GM21515 (cell line): ENCODE data around the gene TNFRSF17.
"Not testable (repeated sequence)": the region's sequence is repeated elsewhere in the genome, so short reads cannot be mapped to it uniquely, and the experiment has no call there.

Source experiments
- ATAC-seq: cut with Tn5 transposase; IDR thresholded peaks from one replicate; pipeline ENCODE4 v1.9.1; 2021; ENCODE audit not compliant: unreplicated experiment

The TNFRSF17 gene

DNA sequence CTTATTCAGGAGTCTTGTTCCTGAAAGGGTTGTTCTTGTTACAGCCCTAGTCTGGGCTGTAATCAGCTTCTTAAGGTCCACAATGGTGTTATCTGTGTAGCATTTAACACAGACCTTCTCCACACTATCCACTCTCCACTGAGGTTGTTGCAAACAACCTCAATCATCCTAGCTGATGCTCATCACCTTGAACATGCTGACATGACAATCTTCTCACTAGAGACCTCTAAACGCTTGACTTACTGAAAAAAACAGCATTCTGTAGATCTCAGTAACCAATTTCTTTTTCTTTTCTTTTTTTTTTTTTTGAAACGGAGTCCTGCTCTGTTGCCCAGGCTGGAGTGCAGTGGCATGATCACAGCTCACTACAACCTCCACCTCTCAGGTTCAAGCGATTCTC, 3.6 kb downstream of the TNFRSF17 start:
- ATAC-seq = no peak

DNA sequence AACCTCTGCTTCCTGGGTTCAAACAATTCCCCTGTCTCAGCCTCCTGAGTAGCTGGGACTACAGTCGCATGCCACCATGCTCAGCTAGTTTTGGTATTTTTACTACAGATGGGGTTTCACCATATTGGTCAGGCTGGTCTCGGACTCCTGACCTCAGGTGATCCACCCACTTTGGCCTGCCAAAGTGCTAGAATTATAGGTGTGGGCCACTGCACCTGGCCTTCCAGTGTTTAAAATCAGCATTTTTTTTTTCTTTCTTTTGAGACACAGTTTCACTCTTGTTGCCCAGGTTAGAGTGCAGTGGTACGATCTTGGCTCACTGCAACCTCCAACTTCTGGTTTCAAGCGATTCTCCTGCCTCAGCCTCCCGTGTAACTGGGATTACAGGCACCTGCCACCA, 5.3 kb downstream of the TNFRSF17 start:
- ATAC-seq = not testable (repeated sequence)

DNA sequence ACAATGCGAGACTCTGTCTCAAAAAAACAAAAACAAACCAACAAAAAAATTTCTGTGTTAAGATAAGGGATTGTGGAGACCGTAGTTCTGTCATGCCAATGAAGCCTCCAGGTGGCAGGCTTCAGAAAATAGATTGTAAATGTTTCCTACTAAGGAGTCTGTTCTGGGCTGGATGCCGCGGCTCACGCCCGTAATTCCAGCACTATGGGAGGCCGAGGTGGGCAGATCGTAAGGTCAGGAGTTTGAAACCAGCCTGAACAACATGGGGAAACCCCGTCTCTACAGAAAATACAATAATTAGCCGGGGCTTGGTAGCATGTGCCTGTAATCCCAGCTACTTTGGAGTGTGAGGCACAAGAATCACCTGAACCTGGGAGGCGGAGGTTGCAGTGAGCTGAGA, 7.1 kb downstream of the TNFRSF17 start:
- no peak for ATAC-seq

DNA sequence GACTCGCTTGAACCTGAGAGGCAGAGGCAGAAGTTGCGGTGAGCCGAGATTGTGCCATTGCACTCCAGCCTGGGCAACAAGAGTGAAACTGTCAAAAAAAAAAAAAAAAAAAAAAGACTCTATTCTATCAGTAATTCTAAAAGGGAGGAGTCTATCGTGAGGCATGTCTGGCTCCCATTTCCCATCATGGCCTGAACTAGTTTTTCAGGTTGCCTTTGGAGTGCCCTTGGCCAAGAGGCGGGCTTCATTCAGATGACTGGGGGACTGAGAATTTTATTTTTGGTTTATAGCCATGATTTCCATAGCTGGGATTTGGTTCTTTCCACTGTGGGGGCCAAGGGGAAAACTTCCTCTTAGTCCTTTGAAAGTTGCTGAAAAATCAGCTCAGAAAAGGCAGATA, 8.1 kb downstream of the TNFRSF17 start:
- no peak for ATAC-seq

DNA sequence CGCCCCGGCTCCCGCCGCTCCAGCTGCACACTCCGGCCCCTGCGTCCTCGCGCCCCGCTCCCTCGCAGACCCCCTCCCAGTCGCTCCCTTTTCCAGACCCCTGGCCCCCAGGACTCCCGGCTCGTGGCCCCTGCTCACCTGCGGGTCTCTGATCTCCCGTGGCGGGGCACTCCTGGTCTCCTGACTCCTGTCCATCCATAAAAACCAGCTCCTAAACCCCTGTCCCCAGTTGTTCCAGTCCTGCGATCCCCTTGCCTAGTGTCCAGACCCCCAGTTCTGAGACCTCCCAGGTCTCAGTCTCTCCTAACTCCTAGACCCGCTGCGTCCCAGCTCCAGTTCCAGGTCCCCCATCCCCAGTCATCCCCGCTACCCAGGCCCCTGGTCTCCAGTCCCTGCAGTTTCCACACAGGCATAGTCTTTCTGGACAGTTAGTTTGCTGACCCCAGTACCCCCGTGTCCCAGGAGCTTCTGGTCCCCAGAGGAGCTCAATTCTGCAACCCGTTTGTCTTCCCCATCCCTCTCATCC, 11.9 kb downstream of the TNFRSF17 start:
- peak; percentile 4 for ATAC-seq

DNA sequence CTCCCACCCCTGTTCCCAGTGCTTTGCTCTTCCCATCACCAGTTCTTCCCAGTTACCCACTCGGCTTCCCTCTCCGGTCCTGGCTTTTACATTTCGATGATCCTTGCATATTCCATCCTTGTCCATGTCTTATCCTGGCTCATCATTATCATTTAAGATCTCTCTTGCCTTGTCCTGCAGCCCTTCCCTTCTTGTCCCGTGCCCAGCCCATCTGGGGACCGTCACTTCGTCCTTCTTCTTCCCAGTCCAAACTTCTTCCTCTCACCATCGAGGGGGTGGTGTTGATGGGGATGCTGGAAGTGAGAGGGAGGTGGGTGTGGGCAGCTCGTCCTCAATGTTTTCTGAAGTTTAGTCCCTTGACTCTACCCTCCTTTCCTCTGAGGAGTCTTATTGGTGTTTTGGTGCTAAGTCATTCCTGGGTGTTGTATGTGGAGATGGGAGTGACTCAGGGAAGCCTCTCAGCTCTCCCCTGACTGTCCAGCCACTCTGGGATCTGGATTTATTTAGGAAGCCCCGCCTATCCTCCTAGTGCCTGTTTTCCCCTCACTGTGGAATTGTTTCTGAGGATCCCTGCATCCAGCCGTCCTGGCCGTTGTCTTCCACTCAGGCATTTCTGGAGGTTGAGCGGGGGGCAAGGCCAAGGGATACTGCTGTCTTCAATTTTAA, 12.5 kb downstream of the TNFRSF17 start:
- ATAC-seq = no peak

DNA sequence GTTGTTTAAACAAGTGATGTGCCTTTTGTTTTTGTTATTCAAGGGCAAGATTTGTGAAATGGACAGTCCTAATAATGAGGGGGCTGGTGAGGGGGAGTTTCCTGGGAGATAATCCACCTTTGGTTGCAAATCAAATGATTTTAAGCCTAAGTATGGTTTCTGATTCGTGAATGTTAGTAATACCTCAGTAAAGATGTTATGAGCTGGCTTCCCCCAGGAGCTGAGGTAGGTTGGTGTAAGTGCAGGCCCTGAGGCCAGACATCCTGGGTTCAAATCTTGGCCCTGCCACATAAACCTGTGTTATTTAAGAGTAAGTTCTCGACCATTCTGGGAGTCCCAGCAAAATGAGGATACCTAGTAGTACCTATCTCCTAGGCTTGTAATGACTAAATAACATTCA, 13.1 kb downstream of the TNFRSF17 start:
- ATAC-seq = no peak

DNA sequence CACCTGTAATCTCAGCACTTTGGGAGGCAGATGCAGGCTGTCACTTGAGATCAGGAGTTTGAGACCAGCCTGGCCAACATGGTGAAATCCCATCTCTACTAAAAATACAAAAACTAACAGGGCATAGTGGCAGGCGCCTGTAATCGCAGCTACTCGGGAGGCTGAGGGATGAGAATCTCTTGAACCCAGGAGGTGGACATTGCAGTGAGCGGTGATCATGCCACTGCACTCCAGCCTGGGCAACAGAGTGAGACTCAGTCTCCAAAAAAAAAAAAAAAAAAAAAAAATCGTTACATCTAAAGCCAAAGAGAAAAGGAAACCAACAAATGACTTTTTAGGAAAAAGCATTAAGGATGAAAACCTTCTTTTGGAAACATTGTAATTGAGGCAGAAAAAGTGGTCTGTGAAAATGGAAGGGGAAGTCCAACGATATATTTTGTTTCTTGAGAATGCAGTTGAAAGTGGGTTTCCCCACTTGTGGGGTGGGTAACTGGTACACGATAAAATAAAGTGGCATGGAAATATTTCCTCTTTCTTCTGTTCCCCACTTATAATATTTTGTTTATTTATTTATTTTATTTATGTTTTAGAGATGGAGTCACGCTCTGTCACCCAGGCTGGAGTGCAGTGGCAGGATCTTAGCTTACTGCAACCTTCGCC, 14.1 kb downstream of the TNFRSF17 start:
- ATAC-seq = no peak

DNA sequence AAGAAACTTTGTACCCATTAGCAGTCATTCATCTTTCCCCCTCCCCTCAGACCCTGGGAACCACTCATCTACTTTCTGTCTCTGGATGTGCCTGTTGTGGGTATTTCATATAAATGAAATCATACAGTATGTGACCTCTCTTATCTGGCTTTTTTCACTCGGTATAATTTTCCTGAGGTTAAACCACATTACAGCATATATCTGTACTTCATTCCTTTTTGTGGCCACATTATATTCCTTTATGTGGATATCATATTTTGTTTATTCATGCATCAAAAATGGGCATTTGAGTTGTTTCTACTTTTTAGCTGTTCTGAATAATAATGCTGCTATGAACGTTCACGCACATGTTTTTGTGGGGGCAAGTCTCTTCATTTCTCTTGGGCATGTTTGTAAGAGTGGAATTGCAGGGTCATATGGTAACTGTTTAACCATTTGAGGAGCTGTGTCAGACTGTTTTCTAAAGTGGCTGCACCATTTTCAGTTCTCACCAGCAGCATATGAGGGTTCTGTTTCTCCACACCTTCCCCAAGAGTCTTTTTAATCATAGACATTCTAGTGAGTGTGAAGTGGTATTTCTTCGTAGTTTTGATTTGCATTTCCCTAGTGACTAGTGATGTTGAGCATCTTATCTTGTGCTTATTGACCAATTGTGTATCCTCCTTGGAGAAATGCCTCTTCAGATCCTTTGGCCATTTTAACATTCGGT, 15.3 kb downstream of the TNFRSF17 start:
- peak; percentile 37 for ATAC-seq

DNA sequence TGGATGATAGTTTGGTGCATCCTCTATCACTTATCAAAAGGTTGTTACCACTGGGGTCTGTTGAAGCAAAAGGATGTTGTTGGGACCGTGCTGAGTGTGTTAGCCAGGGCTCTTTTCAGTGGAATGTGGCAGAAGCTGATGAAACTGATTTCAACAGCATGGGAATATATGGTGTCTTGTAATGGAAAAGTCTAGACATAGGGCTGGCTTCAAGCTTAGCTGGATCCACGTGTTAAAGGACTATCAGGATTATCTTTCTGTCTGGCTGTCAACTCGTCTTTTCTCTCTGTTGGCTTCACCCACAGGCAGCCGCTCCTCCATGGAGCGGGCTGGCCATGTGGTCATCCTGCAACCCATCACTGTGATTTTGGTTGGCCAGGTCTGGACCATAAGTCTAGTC, 20.2 kb downstream of the TNFRSF17 start:
- ATAC-seq = no peak

DNA sequence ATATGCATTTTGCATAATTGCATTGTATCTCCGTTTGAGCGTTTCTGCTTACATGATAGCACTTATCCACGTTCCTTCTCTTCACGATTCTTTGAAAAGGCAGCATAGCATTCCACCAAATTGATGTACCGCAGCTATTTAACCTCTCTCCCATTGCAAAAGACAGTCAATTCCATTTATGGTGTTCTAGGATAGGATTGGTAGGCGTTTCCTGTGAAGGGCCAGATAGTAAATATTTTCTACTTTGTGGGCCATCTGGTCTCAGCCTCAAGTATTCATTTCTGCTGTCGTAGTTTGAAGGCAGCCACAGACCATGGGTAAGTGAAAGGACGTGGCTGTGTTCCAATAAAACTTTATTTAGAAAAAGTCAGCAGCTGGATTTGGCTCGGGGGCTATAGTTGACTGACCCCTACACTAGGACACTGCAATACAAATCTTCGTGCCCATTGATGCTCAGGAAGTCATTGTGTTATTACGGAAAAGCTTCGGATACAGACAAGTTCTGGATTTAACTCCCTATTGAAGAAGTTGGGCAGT, 21.6 kb downstream of the TNFRSF17 start:
- no peak for ATAC-seq

DNA sequence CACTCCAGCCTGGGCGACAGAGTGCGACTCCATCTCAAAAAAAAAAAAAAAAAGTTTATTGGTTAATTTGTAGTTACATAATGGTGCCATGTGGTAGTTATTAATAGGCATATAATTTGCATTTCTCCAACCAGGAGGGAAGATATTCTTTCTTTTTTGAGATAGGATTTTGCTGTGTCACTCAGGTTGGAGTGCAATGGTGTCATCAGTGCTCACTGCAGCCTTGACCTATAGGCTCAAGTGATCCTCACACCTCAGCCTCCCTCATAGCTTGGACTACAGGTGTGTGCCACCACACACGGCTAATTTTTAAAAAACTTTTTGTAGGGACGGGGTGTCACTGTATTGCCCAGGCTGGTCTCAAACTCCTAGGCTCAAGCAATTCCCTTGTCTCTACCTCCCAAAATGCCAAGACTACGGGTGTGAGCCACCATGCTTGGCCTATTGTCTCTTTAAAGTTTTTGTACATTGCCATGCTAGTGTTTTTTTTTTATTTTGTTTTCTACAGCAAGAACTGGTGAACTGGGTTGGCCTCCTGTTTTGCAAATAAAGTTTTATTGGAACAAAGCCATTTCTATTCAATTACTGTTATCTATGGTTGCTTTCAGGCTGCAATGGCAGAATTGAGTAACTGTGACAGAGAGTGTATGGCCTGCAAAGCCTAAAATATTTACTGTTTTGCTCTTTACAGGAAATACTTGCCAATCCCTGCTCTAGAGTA, 23.4 kb downstream of the TNFRSF17 start:
- no peak for ATAC-seq

DNA sequence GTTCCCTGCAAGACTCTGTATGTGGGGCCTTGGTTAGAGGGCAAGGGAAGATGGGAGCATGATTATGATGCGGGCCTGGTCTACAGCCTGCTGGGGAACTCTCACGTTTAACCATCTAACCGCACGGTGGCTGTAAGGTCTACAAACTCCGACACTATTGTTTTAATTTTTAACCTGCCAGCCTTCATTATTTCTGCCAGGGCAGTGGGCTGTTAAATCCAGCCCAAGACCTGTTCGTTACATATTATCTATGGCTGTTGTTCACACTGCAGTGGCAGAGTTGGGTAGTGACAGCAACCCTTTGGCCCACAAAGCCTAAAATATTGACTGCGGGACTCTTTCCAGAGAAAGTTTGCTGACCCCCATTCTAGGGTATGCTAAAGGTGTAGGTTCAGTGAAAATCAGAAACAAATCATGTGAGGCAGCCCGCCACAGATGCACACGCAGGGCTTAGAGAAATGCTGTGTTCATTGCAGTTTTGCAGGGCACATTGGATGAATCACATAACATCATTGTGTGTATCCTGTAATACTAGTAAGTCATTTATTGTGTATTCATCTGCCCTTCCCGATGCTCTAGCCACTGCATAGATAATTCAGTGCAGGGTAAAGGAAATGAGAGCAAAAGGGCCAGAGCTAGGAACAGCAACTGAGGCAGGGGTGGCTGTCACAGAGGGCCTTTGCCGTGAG, 25.8 kb downstream of the TNFRSF17 start:
- ATAC-seq = no peak

DNA sequence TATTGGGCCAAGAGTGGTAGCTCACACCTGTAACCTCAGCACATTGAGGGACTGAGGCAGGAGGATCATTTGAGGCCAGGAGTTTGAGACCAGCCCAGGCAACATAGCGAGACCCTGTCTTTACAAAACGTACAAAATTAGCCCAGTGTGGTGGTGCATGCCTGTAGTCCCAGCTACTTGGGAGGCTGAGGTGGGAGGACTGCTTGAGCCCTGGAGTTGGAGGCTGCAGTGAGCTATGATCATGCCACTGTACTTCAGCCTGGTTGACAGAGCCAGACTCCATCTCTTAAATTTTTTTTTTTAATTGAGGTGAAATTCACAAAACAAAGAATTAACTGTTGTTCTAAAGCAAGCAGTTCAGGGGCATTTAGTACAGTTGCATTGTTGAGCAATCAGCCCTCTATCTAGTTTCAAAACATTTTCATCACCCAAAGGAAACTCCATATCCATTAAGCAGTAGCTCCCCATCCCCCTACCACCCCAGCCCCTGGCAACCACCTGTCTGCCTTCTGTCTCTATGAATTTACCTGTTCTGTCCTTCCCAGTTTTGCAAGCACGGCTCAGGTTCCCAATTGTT, 27.1 kb downstream of the TNFRSF17 start:
- no peak for ATAC-seq

DNA sequence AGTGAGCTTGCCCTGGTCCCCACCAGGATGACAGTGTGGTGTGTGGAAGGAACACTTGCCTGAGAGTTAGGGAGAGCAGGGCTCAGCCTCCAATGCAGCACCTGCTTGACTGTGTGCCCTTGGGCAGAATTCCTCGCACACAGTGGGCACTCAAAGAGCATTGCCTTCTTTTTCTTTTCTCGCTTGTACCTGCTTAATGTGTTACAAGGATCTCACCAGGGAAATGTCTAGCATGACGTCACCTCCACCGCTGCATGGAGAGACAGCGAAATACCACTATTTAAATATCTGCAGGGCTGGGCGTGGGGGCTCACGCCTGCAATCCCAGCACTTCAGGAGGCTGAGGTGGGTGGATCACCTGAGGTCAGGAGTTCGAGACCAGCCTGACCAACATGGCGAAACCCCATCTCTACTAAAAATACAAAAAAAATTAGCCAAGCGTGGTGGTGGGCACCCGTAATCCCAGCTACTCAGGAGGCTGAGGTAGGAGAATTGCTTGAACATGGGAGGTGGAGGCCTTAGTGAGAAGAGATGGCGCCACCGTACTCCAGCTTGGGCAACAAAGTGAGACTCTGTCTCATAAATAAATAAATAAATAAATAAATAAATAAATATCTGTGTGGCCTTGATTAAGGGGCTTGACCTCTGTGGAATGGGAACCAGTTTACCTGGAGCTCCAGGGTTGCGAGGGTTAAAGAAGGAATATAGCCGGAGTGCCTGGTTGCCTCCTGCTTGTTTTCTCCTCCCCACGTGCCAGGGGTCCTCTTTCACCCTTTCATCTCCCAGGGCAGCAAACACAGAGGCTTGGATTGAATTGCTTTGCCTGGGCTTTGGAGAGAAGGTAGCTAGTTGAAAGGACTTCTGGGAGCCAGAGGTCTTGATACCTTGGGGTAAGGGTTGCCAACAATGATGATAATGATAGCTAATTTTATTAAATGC, 27.8 kb downstream of the TNFRSF17 start:
- no peak for ATAC-seq

DNA sequence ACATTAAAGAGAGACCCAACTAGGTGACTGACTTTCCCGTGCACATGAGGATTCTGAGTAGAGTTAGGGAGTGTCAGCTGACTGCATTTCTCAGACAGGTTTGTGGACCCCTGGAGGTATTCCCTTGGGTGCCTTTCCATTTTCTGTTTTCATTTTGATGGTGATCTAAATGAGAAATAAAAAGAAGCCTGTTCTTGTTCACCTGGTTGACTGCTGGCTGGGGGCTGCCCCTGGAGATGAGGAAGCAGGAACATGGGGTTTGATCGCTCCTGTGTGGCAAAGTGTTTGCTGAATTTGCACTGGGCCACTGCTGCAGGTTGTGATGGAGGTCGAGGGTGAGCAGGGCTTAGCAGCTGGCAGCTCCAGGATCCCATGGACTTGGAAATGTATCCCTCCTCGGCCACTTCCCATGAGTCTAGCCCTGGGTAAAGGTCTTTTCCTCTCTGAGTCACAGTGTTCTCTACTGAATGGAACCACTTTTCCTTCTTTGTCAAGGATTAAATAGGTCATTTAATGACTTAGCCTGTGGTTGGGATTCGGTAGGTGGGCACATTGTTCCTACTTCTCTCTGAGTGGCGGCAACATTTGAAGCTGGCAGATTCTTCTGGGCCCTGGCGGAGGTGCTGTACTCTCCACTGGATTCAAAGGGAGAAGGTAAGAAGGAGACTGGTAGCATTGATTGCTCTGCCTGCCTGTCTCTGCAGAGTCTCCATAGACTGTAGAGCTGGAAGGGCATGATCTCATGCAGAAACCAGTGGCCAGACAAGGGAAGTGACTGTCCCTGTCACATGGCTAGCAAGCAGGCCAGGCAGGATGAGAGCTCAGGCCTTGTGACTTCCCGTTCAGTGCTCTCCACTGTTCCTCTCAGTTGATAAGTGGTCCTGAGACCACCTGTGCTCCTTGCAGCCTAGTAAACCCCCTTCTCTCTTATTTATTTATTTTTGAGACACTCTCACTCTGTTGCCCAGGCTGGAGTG, 29.4 kb downstream of the TNFRSF17 start:
- ATAC-seq = no peak

DNA sequence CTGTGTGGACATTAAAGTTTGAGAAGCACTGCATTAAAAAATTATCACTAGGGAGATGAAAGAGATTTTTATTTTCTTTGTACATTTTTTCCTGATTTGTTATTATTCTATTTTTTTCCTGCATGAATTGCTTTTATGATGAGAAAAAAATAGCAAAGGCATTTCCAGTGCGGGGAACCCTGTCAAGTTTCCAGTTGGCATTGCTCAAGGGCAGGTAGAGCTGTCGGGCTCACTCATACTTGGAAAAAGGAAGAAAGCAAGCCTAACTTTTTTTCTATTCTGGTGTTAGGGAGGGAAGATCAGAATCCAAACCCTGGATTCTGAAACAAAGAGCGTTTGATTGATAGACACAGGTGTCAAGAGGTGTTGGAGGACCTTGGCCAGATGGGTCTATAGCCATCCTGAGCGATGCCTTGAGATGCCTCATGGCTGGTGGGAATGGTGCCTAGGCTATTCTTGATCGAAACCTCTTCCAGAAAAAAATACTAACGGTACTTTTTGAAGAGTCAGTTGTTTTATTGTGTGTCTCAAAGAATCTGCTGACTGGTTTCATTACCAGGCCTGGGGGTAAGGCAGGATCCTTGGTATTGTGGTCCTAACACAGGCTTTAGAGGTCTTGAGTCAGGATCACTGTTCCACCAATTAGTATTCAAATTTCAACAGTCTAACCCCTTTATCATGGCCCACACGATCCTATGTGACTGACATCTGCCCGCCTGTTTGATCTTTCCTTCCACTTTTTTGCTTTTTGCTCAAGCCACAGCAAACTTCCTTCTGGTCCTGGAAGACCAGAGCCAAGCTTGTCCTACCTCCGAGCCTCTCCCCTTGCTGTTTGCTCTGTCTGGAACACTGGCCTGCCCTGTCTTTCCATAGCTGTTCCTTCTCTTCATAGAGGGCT, 31.7 kb downstream of the TNFRSF17 start:
- ATAC-seq = no peak
